HCT116 (cell line): ENCODE data around the gene PIKFYVE. TPM values are rescaled to one million over a fixed set of nuclear protein-coding genes. Genes with fewer than 3 reads are reported as not detected.

Source experiments
- ATAC-seq: fragments of 200-7000 bp; cut with Tn5 transposase; 2 replicates; pipeline ENCODE4 v1.9.1; 2020; ENCODE audit warnings: mild to moderate bottlenecking, moderate library complexity
- BruUV-seq: library from RNA; stranded (reverse); fragments of 400-500 nt; replicated peaks from 2 replicates; lab custom pipeline; 2021; lab: Mats Ljungman, UMichigan
- CTCF ChIA-PET: fragments of 300-600 bp; sonication (Branson Sonifier 250); formaldehyde crosslinking; loops from one replicate; lab custom pipeline; 2021; ENCODE audit warnings: antibody characterized with exemption; lab: Charles Lee
- POLR2A ChIA-PET: fragments of 300-600, 350-600 bp; sonication (Branson Sonifier 250); formaldehyde crosslinking; loops from one replicate; lab custom pipeline; 2021; ENCODE audit warnings: antibody characterized with exemption; lab: Charles Lee
- RAD21 ChIA-PET, 2 experiments: fragments of 300-600 bp; sonication (Branson Sonifier 250); formaldehyde crosslinking; loops; one replicate each; lab custom pipeline; 2023; ENCODE audit warnings: low total read pairs in 2 of 2; ENCODE audit not compliant: uncharacterized antibody in 2 of 2, unreplicated experiment in 2 of 2, low non-redundant PET in 1 of 2; lab: Charles Lee
- DNase-seq: peaks from one replicate; pipeline ENCODE4 v3.0.0-alpha.2; 2010; ENCODE audit warnings: low read depth, low spot score
- H2AFZ ChIP-seq: fragments of 200-600 bp; shearing (Covaris generic), sonication (generic); 2 replicates; pipeline ENCODE4 v1.6.1; 2017; ENCODE audit warnings: low read depth, mixed run types, mixed read lengths, antibody characterized with exemption, low read length; ENCODE audit not compliant: poor library complexity, severe bottlenecking
- H3K27ac ChIP-seq: 2 replicates; pipeline ENCODE4 v1.5.1; 2012; ENCODE audit warnings: low read depth, low read length
- H3K27me3 ChIP-seq: fragments of 200-600 bp; sonication (generic); 2 replicates; pipeline ENCODE4 v1.6.1; 2016; ENCODE audit warnings: mixed run types, low read length, mixed read lengths; ENCODE audit not compliant: insufficient read depth
- H3K36me3 ChIP-seq, 2 experiments: fragments of 200-500 bp in 1 of 2; fragments of 200-600 bp in 1 of 2; sonication (Bioruptor generic) in 1 of 2; sonication (generic) in 1 of 2; 2 replicates each; pipeline versions ENCODE4 v1.5.1 to v1.6.1; 2014 to 2016; ENCODE audit warnings: low read length in 2 of 2, inconsistent platforms in 1 of 2, mixed read lengths in 1 of 2, mixed run types in 1 of 2; ENCODE audit not compliant: insufficient read depth in 2 of 2, control insufficient read depth in 1 of 2
- H3K4me1 ChIP-seq, 2 experiments: fragments of 200-600 bp in 1 of 2; sonication (generic) in 1 of 2; 2 replicates each; pipeline versions ENCODE4 v1.5.1 to v1.6.1; 2012 to 2017; ENCODE audit warnings: low read length in 2 of 2, inconsistent platforms in 1 of 2, mild to moderate bottlenecking in 1 of 2, mixed read lengths in 1 of 2, mixed run types in 1 of 2, moderate library complexity in 1 of 2; ENCODE audit not compliant: insufficient read depth in 2 of 2, control insufficient read depth in 1 of 2
- H3K4me2 ChIP-seq: fragments of 200-600 bp; sonication (generic); 2 replicates; pipeline ENCODE4 v1.6.1; 2017; ENCODE audit warnings: mixed run types, low read length, mixed read lengths
- H3K4me3 ChIP-seq, 2 experiments: fragments of 200-600 bp in 1 of 2; sonication (generic) in 1 of 2; replicated peaks in 1 of 2; 2 replicates each; pipeline ENCODE4 v1.5.1; 2011 to 2016; ENCODE audit warnings: low read length in 2 of 2, control low read depth in 1 of 2, low read depth in 1 of 2, mild to moderate bottlenecking in 1 of 2, mixed read lengths in 1 of 2, mixed run types in 1 of 2
- H3K79me2 ChIP-seq: fragments of 200-600 bp; sonication (generic); 2 replicates; pipeline ENCODE4 v1.6.1; 2017; ENCODE audit warnings: mild to moderate bottlenecking, mixed run types, low read length, moderate library complexity, mixed read lengths; ENCODE audit not compliant: insufficient read depth
- H3K9ac ChIP-seq: fragments of 200-600 bp; sonication (generic); 2 replicates; pipeline ENCODE4 v1.6.1; 2016; ENCODE audit warnings: low read length, mixed read lengths
- H3K9me2 ChIP-seq: fragments of 200-600 bp; sonication (generic), shearing (Covaris generic); 2 replicates; pipeline ENCODE4 v1.6.1; 2017; ENCODE audit warnings: mixed run types, mild to moderate bottlenecking, moderate library complexity; ENCODE audit not compliant: insufficient read depth
- H3K9me3 ChIP-seq, 2 experiments: fragments of 200-500 bp in 1 of 2; fragments of 200-600 bp in 1 of 2; sonication (Bioruptor generic) in 1 of 2; sonication (generic) in 1 of 2; 2 replicates each; pipeline ENCODE4 v1.6.1; 2014 to 2017; ENCODE audit warnings: low read length in 2 of 2, mixed read lengths in 2 of 2, inconsistent platforms in 1 of 2, low read depth in 1 of 2, mild to moderate bottlenecking in 1 of 2, mixed run types in 1 of 2, moderate library complexity in 1 of 2; ENCODE audit not compliant: control insufficient read depth in 1 of 2, insufficient read depth in 1 of 2
- H4K20me1 ChIP-seq: fragments of 200-600 bp; sonication (generic), shearing (Covaris generic); 2 replicates; pipeline ENCODE4 v1.6.1; 2017; ENCODE audit warnings: mixed run types, mild to moderate bottlenecking, moderate library complexity; ENCODE audit not compliant: insufficient read depth
- CBX3 ChIP-seq: IDR thresholded peaks from 2 replicates; pipeline ENCODE4 v1.6.1; 2012; ENCODE audit warnings: low read depth
- CEBPB ChIP-seq: IDR thresholded peaks from 2 replicates; pipeline ENCODE4 v1.6.1; 2012; ENCODE audit warnings: low read depth
- EGR1 ChIP-seq: IDR thresholded peaks from 2 replicates; pipeline ENCODE4 v1.6.1; 2012; ENCODE audit warnings: low read depth
- ELF1 ChIP-seq: IDR thresholded peaks from 2 replicates; pipeline ENCODE4 v1.6.1; 2012; ENCODE audit warnings: low read depth, borderline replicate concordance
- EZH2 ChIP-seq: fragments of 200-600 bp; sonication (generic); IDR thresholded peaks from 2 replicates; pipeline ENCODE4 v1.6.1; 2017; ENCODE audit warnings: antibody characterized with exemption, mixed run types
- EZH2phosphoT487 ChIP-seq: fragments of 200-600 bp; IDR thresholded peaks from 2 replicates; pipeline ENCODE4 v1.6.1; 2018; ENCODE audit warnings: antibody characterized with exemption, borderline replicate concordance
- FOSL1 ChIP-seq: IDR thresholded peaks from 2 replicates; pipeline ENCODE4 v1.6.1; 2012; ENCODE audit warnings: low read depth
- JUND ChIP-seq: IDR thresholded peaks from 2 replicates; pipeline ENCODE4 v1.6.1; 2012
- POLR2A ChIP-seq: IDR thresholded peaks from 2 replicates; pipeline ENCODE4 v1.7.0; 2011; ENCODE audit warnings: borderline replicate concordance; ENCODE audit not compliant: insufficient read depth, insufficient read length; ENCODE audit errors: extremely low read depth
- POLR2AphosphoS5 ChIP-seq: IDR thresholded peaks from 2 replicates; pipeline ENCODE4 v1.6.1; 2011; ENCODE audit warnings: mild to moderate bottlenecking, low read depth, low read length, moderate library complexity
- RAD21 ChIP-seq: IDR thresholded peaks from 2 replicates; pipeline ENCODE4 v1.6.1; 2012; ENCODE audit warnings: low read depth, mild to moderate bottlenecking
- SIN3A ChIP-seq: IDR thresholded peaks from 2 replicates; pipeline ENCODE4 v1.6.1; 2012; ENCODE audit warnings: low read depth
- SP1 ChIP-seq: IDR thresholded peaks from 2 replicates; pipeline ENCODE4 v1.6.1; 2012; ENCODE audit warnings: low read depth
- SRF ChIP-seq: IDR thresholded peaks from 2 replicates; pipeline ENCODE4 v1.6.1; 2012; ENCODE audit warnings: low read depth
- TCF7L2 ChIP-seq: IDR thresholded peaks from 2 replicates; pipeline ENCODE4 v1.7.0; 2011; ENCODE audit warnings: borderline replicate concordance, inconsistent platforms; ENCODE audit not compliant: insufficient read depth, insufficient read length; ENCODE audit errors: extremely low read depth
- YY1 ChIP-seq: IDR thresholded peaks from 2 replicates; pipeline ENCODE4 v1.6.1; 2011; ENCODE audit warnings: low read length, low read depth, moderate library complexity, mild to moderate bottlenecking; ENCODE audit not compliant: insufficient replicate concordance; ENCODE audit errors: extremely low read depth
- ZFX ChIP-seq: fragments of 450-650 bp; IDR thresholded peaks from 2 replicates; pipeline ENCODE4 v1.6.1; 2017
- intact Hi-C: fragments of 100-400 bp; cut with micrococcal nuclease; formaldehyde crosslinking; loops from 2 replicates; pipeline ENCODE4 v1.10.0; 2022
- total RNA-seq: library from RNA; stranded (reverse); gene quantifications from one replicate; pipeline ENCODE4 v1.2.1, GENCODE V29; 2021; ENCODE audit not compliant: unreplicated experiment
- TF ChIP-seq, protein P1 (sequence below), 3 experiments: fragments of 200-600 bp in 1 of 3; sonication (generic) in 1 of 3; IDR thresholded peaks in 2 of 3; conservative IDR thresholded peaks in 1 of 3; 2 replicates each; pipeline ENCODE4 v1.5.1; 2012 to 2017; ENCODE audit warnings: low read depth in 2 of 3, low read length in 2 of 3, antibody characterized with exemption in 1 of 3, borderline replicate concordance in 1 of 3, control low read depth in 1 of 3, mild to moderate bottlenecking in 1 of 3, mixed read lengths in 1 of 3, mixed run types in 1 of 3, moderate library complexity in 1 of 3; ENCODE audit not compliant: insufficient read depth in 1 of 3
- TF ChIP-seq, protein P2 (sequence below): IDR thresholded peaks from 2 replicates; pipeline ENCODE4 v1.6.1; 2012
- TF ChIP-seq, protein P3 (sequence below): IDR thresholded peaks from 2 replicates; pipeline ENCODE4 v1.6.1; 2011; ENCODE audit warnings: mild to moderate bottlenecking, low read length, moderate library complexity; ENCODE audit not compliant: insufficient replicate concordance; ENCODE audit errors: extremely low read depth

PIKFYVE gene
- total RNA-seq, 1 experiment from 2014 or later: 21.8 TPM

DNA sequence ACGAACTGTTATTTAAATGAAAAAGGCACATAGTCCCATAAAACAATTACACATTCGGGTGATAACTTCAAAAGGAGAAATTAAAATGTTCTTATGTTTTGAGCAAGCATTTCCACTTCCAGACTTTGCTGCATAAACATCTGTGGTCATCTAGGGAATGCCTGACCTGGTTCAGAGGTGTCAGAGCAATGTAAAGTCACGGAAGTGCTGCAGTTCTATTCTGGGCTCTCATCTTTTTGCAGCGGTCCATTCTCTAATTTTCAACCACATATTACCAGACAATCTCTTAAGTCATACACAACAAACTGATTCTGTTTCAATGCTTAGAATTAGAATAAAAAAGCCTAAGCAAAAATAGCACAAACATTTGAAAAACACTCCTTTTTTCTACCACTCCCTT is 118.6 kb downstream of the PIKFYVE start:
- CTCF ChIA-PET: no interaction called here
- H3K79me2 ChIP-seq: no peaks in the 10 kb centered on the region
- RAD21 ChIA-PET: no interaction called here
- H3K9ac ChIP-seq: no peak overlapping the region
- H4K20me1 ChIP-seq: no peaks in the 10 kb centered on the region
- H3K9me3 ChIP-seq: no peaks in the 10 kb centered on the region
- no peaks in the 10 kb centered on the region for H3K36me3 ChIP-seq
- no peak overlapping the region for H3K4me3 ChIP-seq
- DNase-seq (no peak), ATAC-seq (no peak)
- no peak overlapping the region for H2AFZ ChIP-seq
- BruUV-seq: no TSS peak
- intact Hi-C loops: no loop called here
- 0 out of 2 replicates have a peak, but pooled peaks cover 3% of the 10 kb centered on the region for H3K27me3 ChIP-seq
- no peak overlapping the region for H3K27ac ChIP-seq
- H3K9me2 ChIP-seq: no peaks in the 10 kb centered on the region
- TF ChIP-seq CEBPB: no peak
- TF ChIP-seq EZH2phosphoT487: no peak
- H3K4me1 ChIP-seq: no peaks in the 10 kb centered on the region
- H3K4me2 ChIP-seq: no peak overlapping the region
- POLR2A ChIA-PET: no interaction called here

DNA sequence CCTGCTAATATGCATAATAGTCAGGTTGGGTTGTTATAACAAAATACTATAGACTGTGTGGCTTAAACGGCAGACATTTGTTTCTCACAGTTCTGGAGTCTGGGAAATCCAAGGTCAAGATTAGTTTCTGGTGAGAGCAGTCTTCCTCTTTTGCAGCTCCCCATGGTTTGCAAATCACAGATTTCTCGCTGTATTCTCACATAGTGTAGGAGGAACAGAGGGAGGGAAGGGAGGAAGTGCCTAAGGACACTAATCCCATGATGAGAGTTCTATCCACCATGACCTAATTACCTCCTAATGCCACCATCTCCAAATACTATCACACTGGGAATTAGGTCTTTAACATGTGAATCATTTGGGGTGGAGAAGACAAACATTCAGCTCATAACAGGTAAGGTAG is 120.5 kb downstream of the PIKFYVE start:
- Histone ChIP-seq H3K9ac (no peak overlapping the region), H3K79me2 (no peaks in the 10 kb centered on the region), H3K27ac (no peak overlapping the region), H3K4me3 (no peak overlapping the region), H2AFZ (no peak overlapping the region), H3K9me2 (no peaks in the 10 kb centered on the region), H3K27me3 (0 out of 2 replicates have a peak, but pooled peaks cover 3% of the 10 kb centered on the region), H3K4me2 (no peak overlapping the region), H4K20me1 (no peaks in the 10 kb centered on the region), H3K4me1 (no peaks in the 10 kb centered on the region), H3K36me3 (no peaks in the 10 kb centered on the region), H3K9me3 (no peaks in the 10 kb centered on the region)
- POLR2A ChIA-PET: no interaction called here
- intact Hi-C loops: no loop called here
- RAD21 ChIA-PET: no interaction called here
- DNase-seq (no peak), ATAC-seq (no peak)
- CTCF ChIA-PET: no interaction called here
- TF ChIP-seq CBX3: no peak
- no peak for TF ChIP-seq EZH2
- TF ChIP-seq, protein P1, sequence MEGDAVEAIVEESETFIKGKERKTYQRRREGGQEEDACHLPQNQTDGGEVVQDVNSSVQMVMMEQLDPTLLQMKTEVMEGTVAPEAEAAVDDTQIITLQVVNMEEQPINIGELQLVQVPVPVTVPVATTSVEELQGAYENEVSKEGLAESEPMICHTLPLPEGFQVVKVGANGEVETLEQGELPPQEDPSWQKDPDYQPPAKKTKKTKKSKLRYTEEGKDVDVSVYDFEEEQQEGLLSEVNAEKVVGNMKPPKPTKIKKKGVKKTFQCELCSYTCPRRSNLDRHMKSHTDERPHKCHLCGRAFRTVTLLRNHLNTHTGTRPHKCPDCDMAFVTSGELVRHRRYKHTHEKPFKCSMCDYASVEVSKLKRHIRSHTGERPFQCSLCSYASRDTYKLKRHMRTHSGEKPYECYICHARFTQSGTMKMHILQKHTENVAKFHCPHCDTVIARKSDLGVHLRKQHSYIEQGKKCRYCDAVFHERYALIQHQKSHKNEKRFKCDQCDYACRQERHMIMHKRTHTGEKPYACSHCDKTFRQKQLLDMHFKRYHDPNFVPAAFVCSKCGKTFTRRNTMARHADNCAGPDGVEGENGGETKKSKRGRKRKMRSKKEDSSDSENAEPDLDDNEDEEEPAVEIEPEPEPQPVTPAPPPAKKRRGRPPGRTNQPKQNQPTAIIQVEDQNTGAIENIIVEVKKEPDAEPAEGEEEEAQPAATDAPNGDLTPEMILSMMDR (IDR thresholded peaks at IDR 0.05 in 2 of 3, conservative IDR thresholded peaks at IDR 0.05 in 1 of 3; ENCODE audit: borderline replicate concordance in 1 of 3, insufficient read depth in 1 of 3, low read depth in 2 of 3, low read length in 2 of 3): no peak
- TF ChIP-seq ELF1: no peak
- no peak for TF ChIP-seq SRF
- TF ChIP-seq SIN3A: no peak
- TF ChIP-seq, protein P2, sequence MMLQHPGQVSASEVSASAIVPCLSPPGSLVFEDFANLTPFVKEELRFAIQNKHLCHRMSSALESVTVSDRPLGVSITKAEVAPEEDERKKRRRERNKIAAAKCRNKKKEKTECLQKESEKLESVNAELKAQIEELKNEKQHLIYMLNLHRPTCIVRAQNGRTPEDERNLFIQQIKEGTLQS: no peak
- no peak for TF ChIP-seq SP1
- TF ChIP-seq, protein P3, sequence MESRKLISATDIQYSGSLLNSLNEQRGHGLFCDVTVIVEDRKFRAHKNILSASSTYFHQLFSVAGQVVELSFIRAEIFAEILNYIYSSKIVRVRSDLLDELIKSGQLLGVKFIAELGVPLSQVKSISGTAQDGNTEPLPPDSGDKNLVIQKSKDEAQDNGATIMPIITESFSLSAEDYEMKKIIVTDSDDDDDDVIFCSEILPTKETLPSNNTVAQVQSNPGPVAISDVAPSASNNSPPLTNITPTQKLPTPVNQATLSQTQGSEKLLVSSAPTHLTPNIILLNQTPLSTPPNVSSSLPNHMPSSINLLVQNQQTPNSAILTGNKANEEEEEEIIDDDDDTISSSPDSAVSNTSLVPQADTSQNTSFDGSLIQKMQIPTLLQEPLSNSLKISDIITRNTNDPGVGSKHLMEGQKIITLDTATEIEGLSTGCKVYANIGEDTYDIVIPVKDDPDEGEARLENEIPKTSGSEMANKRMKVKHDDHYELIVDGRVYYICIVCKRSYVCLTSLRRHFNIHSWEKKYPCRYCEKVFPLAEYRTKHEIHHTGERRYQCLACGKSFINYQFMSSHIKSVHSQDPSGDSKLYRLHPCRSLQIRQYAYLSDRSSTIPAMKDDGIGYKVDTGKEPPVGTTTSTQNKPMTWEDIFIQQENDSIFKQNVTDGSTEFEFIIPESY: no peak
- TF ChIP-seq YY1: no peak
- TF ChIP-seq TCF7L2: no peak
- no peak for TF ChIP-seq POLR2AphosphoS5
- no peak for TF ChIP-seq POLR2A
- TF ChIP-seq EGR1: no peak
- TF ChIP-seq EZH2phosphoT487: no peak
- TF ChIP-seq RAD21: no peak
- no peak for TF ChIP-seq JUND
- no peak for TF ChIP-seq FOSL1
- TF ChIP-seq ZFX: no peak
- BruUV-seq: no TSS peak
